Brain pericyte (primary cell): ENCODE measurements around the gene POC1A.

Source experiments
- DNase-seq: peaks from one replicate; pipeline ENCODE4 v3.0.0-alpha.2; 2012; ENCODE audit warnings: low read depth, low spot score

The POC1A gene

DNA sequence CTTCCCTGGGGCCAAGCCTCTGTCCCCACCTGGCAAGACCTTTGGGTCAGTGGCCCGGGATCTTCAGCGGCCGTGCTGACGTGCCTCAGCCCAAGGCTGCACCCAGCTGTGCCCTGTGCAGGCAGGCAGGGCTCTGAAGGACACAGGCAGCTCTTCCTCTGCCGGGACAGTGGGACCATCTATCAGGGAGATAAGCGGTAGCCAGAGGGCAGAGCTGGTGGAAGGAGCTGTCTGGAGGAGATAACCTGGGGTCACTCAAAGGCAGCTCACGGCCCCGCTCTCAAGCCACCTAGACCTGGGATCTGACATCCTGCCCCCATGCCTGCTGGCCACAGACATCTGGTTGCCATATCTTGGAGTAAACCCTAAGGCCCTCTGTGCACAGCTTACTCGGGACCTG lies 125.2 kb downstream of the POC1A start:
- DNase-seq = no peak

DNA sequence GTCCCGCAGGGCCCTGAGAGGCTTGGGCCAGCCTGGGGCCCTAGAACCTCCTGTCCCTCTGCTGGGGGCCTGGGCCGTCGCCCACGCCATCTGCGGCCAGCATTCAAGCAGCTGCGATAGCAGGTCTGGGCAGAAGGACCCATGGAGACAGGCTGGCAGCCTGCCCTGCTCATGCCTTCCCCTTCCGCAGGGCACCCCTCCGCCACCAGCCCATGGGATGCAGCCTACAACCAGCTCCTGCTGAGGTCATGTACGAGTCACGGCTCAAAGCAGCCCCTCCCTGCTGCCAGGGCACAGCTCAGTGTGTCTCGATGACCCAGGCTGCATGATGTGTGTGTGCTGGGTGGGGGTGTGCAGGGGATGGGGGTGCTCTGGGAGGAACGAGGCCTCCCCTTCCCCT lies 125.7 kb downstream of the POC1A start:
- DNase-seq = no peak

DNA sequence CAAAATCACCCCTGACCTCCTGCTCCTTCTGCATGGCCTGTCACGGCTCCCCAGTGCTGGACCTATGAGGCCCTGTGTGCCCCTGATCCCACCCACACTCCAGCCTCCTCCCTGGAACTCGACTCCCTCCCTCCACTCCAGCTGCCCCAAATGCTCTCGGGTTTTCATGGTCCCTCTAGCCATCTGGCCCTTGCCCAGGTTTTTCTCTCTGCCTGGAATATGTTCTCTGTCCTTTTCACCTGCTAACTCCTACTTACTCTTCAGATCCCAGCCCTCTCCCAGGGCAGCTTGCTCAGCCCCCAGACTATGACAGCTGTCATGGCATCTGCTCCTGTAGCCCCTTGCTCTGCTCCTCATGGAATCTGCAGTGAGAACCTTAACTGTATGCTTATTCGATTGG lies 128.2 kb downstream of the POC1A start:
- DNase-seq = no peak

DNA sequence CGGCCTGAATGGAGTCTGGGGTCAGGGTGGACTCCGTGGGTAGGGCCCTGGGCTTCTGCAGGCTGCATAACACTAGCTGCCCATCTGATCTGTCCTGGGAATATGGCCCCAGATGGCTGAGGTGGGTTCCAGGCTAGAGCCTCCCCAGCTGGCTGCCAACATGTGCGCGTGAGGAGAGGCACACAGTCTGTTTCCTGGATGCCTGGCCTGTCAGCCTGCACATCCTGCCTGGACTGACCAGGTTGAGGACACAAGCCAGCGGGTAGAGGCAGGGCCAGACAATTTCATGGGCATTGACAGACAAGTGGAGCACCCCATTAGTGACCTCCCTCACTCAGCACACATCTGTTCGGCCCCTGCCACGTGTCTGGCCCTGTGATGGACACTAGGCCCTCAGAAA lies 128.8 kb downstream of the POC1A start:
- DNase-seq = no peak
